Endodermal cell (in vitro differentiated cells): Measurements from ENCODE around the gene PRELID3B. TPM values are rescaled to one million over a fixed set of nuclear protein-coding genes. Genes with fewer than 3 reads are reported as not detected.

Source experiments
- DNase-seq: peaks from one replicate; pipeline ENCODE4 v3.0.0-alpha.2; 2017
- H3K27ac ChIP-seq: 2 replicates; pipeline ENCODE4 v1.5.1; 2013; ENCODE audit warnings: mild to moderate bottlenecking, low read depth, low read length, moderate library complexity
- H3K27me3 ChIP-seq: 2 replicates; pipeline ENCODE4 v1.6.1; 2013; ENCODE audit warnings: mild to moderate bottlenecking, low read length, moderate library complexity; ENCODE audit not compliant: insufficient read depth, control insufficient read depth, poor library complexity, severe bottlenecking
- H3K36me3 ChIP-seq: 2 replicates; pipeline ENCODE4 v1.7.0; 2013; ENCODE audit warnings: mild to moderate bottlenecking, low read length, moderate library complexity; ENCODE audit not compliant: control insufficient read depth, insufficient read depth
- H3K4me1 ChIP-seq: one replicate; pipeline ENCODE4 v1.7.0; 2013; ENCODE audit warnings: low read length; ENCODE audit not compliant: control insufficient read depth, insufficient read depth
- H3K4me3 ChIP-seq: 2 replicates; pipeline ENCODE4 v1.5.1; 2013; ENCODE audit warnings: mild to moderate bottlenecking, low read length, moderate library complexity
- H3K9ac ChIP-seq: 2 replicates; pipeline ENCODE4 v1.6.1; 2013; ENCODE audit warnings: mild to moderate bottlenecking, low read length, moderate library complexity; ENCODE audit not compliant: poor library complexity, severe bottlenecking; ENCODE audit errors: extremely low read depth
- H3K9me3 ChIP-seq: 2 replicates; pipeline ENCODE4 v1.6.1; 2013; ENCODE audit warnings: mild to moderate bottlenecking, low read length, moderate library complexity; ENCODE audit not compliant: control insufficient read depth
- H3K27ac Mint-ChIP-seq: 2 replicates; pipeline ENCODE4 v1.8.0; 2020; ENCODE audit warnings: mixed read lengths
- H3K27me3 Mint-ChIP-seq: 2 replicates; pipeline ENCODE4 v1.8.0; 2021; ENCODE audit warnings: mild to moderate bottlenecking, mixed read lengths; ENCODE audit not compliant: insufficient read depth
- H3K36me3 Mint-ChIP-seq: 2 replicates; pipeline ENCODE4 v1.8.0; 2020; ENCODE audit warnings: low read depth, mixed read lengths
- H3K4me1 Mint-ChIP-seq: 2 replicates; pipeline ENCODE4 v1.8.0; 2020; ENCODE audit warnings: mixed read lengths
- H3K4me3 Mint-ChIP-seq: 2 replicates; pipeline ENCODE4 v1.8.0; 2020; ENCODE audit warnings: mild to moderate bottlenecking, moderate library complexity, mixed read lengths
- H3K9me3 Mint-ChIP-seq: 2 replicates; pipeline ENCODE4 v1.8.0; 2020; ENCODE audit warnings: mild to moderate bottlenecking, mixed read lengths
- WGBS, 2 experiments: methylation state at CpG; one replicate each; pipeline versions ENCODE4 v1.1.5 to v1.1.7; 2013; ENCODE audit warnings: missing lambda C conversion rate in 2 of 2, mixed read lengths in 1 of 2; ENCODE audit not compliant: insufficient coverage in 1 of 2, insufficient read length in 1 of 2; 5-methylcytosine and 5-hydroxymethylcytosine counted together
- total RNA-seq, 2 donors: library from RNA; stranded (reverse); fragmentation: NEBNext Ultra II Directional in 1 of 2; extraction: Animal tissue kit (Norgen Biotek cat#: 25700) in 1 of 2; gene quantifications; 2 replicates in 1 of 2; 3 replicates in 1 of 2; pipeline ENCODE4 v1.2.1, GENCODE V29; 2021
- TF ChIP-seq, protein P1 (sequence below): fragments of 200-600 bp; sonication (generic); conservative IDR thresholded peaks from 2 replicates; pipeline ENCODE4 v1.5.0; 2021; ENCODE audit warnings: antibody characterized with exemption, mild to moderate bottlenecking

The PRELID3B gene
- total RNA-seq, 2 donors from 2014 or later, result 48.6 to 50.8 TPM

DNA sequence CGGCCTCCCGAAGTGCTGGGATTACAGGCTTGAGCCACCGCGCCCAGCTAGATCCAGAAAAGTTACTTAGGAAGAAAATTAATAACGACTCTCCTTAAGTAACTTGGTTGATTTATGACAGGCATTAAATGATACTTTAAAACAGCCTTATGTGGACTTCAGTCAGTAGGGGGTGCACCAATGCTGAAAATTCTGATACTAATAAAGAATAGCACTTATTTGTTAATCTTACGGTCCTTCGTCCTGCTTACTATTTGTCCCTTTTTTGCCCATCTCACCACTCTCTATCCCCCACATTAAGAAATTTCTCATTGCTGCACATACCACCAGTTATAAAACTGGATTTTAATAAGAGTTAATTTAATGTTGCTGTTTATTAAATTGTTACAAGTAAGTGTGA is 12.7 kb upstream of the PRELID3B start:
- no peak overlapping the region for H3K4me3 Mint-ChIP-seq
- no peak overlapping the region for H3K27ac Mint-ChIP-seq
- Histone ChIP-seq H3K4me3 (no peak overlapping the region), H3K27me3 (peaks cover 7% of the 10 kb centered on the region), H3K36me3 (no peaks in the 10 kb centered on the region), H3K9me3 (no peaks in the 10 kb centered on the region), H3K4me1 (no peaks in the 10 kb centered on the region), H3K9ac (no peak overlapping the region), H3K27ac (no peak overlapping the region)
- WGBS, 2 experiments, result 93 to 94% methylated on average over 7 of the region's 7 CpGs
- no peak for DNase-seq
- no peaks in the 10 kb centered on the region for H3K9me3 Mint-ChIP-seq
- TF ChIP-seq, protein P1, sequence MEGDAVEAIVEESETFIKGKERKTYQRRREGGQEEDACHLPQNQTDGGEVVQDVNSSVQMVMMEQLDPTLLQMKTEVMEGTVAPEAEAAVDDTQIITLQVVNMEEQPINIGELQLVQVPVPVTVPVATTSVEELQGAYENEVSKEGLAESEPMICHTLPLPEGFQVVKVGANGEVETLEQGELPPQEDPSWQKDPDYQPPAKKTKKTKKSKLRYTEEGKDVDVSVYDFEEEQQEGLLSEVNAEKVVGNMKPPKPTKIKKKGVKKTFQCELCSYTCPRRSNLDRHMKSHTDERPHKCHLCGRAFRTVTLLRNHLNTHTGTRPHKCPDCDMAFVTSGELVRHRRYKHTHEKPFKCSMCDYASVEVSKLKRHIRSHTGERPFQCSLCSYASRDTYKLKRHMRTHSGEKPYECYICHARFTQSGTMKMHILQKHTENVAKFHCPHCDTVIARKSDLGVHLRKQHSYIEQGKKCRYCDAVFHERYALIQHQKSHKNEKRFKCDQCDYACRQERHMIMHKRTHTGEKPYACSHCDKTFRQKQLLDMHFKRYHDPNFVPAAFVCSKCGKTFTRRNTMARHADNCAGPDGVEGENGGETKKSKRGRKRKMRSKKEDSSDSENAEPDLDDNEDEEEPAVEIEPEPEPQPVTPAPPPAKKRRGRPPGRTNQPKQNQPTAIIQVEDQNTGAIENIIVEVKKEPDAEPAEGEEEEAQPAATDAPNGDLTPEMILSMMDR, result peak; percentile 43
- H3K4me1 Mint-ChIP-seq, result no peaks in the 10 kb centered on the region
- H3K27me3 Mint-ChIP-seq, result peaks cover 11% of the 10 kb centered on the region
- H3K36me3 Mint-ChIP-seq, result no peaks in the 10 kb centered on the region

DNA sequence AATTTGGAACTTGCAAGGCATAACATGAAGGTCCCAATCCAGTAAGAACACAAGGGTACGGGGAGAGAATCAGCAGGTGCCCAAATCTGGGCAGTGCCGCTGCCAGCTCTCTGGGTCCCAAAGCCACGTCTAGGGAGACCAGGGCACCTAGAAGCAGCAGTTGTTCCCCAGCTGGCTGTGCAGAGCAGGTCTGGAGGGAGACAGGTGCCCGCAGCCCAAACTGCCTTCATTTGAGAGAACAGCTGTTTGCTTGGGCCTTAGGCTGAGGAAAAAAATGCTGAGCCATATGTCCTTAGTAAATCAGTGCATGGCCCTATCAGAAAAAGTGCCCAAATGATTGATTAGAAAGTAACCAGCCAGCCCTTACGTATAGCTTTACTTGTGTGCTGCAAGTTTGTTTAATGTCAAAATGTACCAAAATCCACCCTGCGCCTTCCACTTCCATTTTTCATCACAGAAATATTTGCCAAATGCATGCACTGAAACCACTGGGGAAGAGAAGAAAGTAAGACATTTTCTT is 9.1 kb upstream of the PRELID3B start:
- Mint-ChIP-seq H3K27me3 (peaks cover 29% of the 10 kb centered on the region), H3K9me3 (no peaks in the 10 kb centered on the region), H3K4me1 (no peaks in the 10 kb centered on the region), H3K4me3 (no peak overlapping the region), H3K36me3 (no peaks in the 10 kb centered on the region), H3K27ac (no peak overlapping the region)
- Histone ChIP-seq H3K9ac (no peak overlapping the region), H3K4me3 (no peak overlapping the region), H3K27me3 (peaks cover 7% of the 10 kb centered on the region), H3K9me3 (no peaks in the 10 kb centered on the region), H3K4me1 (no peaks in the 10 kb centered on the region), H3K36me3 (no peaks in the 10 kb centered on the region), H3K27ac (no peak overlapping the region)
- TF ChIP-seq, protein P1, result no peak
- no peak for DNase-seq
- 75 to 88% methylated on average over 4 to 6 of the region's 6 CpGs for WGBS, 2 experiments

DNA sequence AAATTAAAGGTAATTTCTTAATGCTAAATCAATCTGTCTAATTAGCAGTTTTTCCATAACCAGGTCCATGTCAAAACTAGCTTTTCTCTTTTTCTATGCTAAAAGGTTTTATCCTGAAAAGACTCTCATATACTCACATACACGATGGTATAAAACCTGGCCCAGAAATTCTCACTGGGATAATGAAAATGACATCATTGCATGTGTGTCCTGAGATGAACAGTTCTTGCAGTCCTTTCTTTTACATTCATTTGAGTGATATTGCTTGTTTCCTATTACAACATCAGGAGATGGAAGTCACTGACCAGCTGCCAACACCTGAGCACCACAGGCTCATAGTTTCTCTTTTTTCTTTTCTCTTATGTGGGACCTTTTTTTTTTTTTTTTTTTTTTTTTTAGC is 7.9 kb upstream of the PRELID3B start:
- Histone ChIP-seq H3K27ac (no peak overlapping the region), H3K9me3 (no peaks in the 10 kb centered on the region), H3K36me3 (no peaks in the 10 kb centered on the region), H3K4me1 (no peaks in the 10 kb centered on the region), H3K4me3 (no peak overlapping the region), H3K9ac (no peak overlapping the region), H3K27me3 (peaks cover 7% of the 10 kb centered on the region)
- TF ChIP-seq, protein P1, result no peak
- Mint-ChIP-seq H3K27ac (no peak overlapping the region), H3K27me3 (peaks cover 29% of the 10 kb centered on the region), H3K4me1 (no peaks in the 10 kb centered on the region), H3K9me3 (no peaks in the 10 kb centered on the region), H3K36me3 (no peaks in the 10 kb centered on the region), H3K4me3 (no peak overlapping the region)
- 100% methylated on average over 1 of the region's 1 CpG; no CpG with 5 or more reads in 1 of the 2 experiments for WGBS, 2 experiments
- no peak for DNase-seq
